Measurements from ENCODE around the gene DCLK2. TPM values are rescaled to one million over a fixed set of nuclear protein-coding genes. Genes with fewer than 3 reads are reported as not detected.
A peak's percentile ranks its signal among the peaks of the same experiment; 100 is the strongest.

The DCLK2 gene
- total RNA-seq, 1 experiment from 2014 or later, result 2.7 TPM

DNA sequence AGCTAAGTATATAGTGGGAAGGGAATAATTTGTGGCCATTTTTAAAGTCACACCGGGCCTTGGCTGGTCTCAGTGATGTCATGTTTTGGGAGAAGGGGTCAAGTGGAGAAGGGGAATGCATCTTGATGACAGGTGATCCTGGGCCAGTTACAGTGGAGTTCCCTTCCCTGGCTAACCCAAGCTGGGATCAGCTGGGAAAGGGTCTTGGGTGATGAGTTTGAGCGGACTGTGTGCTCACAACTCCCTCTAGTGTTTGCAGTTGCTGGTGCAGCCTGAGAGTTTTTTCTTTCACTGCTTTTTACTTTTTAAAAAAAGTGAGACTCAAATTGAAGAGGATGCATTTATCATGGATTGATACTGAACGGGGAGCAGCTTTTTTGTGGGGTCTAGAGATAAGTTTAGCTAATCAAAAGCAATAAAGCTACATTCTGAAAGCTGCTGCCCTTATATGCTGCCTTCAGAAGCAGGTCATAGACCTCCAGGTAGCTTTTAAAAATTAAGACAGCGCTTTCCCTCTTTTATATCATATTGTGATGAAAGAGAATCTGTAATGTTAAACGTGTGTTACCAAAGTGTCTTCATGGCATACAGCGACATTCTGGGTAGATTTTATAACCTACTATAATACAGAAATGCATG, 164.7 kb downstream of the DCLK2 start:
- BruUV-seq (replicated peaks), result no TSS peak
- intact Hi-C loops (cut with micrococcal nuclease), result loop anchor here (1.0 to 2.0 kb wide), 4 partner anchors 232 to 328 kb away; no protein-coding TSS in a partner anchor
- POLR2A ChIA-PET, result no interaction called here
- ATAC-seq, result peak; percentile 67
- Histone ChIP-seq H4K20me1 (ENCODE audit: insufficient read depth) (no peaks in the 10 kb centered on the region), H3K9me2 (ENCODE audit: insufficient read depth) (no peaks in the 10 kb centered on the region), H3K9me3 (ENCODE audit: control insufficient read depth in 1 of 2, insufficient read depth in 1 of 2, low read depth in 1 of 2, low read length in 2 of 2) (no peaks in the 10 kb centered on the region), H3K4me2 (ENCODE audit: low read length) (no peak overlapping the region), H3K4me3 (replicated peaks in 1 of 2; ENCODE audit: low read depth in 1 of 2, low read length in 2 of 2) (no peak overlapping the region), H3K9ac (ENCODE audit: low read length) (no peak overlapping the region), H3K36me3 (ENCODE audit: control insufficient read depth in 1 of 2, insufficient read depth in 2 of 2, low read length in 2 of 2) (no peaks in the 10 kb centered on the region), H3K79me2 (ENCODE audit: insufficient read depth, low read length) (no peaks in the 10 kb centered on the region), H3K4me1 (ENCODE audit: control insufficient read depth in 1 of 2, insufficient read depth in 2 of 2, low read length in 2 of 2) (no peaks in the 10 kb centered on the region; a peak in 1 of 4 replicates), H2AFZ (ENCODE audit: low read depth, low read length, poor library complexity, severe bottlenecking) (no peak overlapping the region), H3K27ac (ENCODE audit: low read depth, low read length) (no peak overlapping the region), H3K27me3 (ENCODE audit: insufficient read depth, low read length) (no peaks in the 10 kb centered on the region)
- RAD21 ChIA-PET (ENCODE audit: low non-redundant PET in 1 of 2, low total read pairs in 2 of 2, uncharacterized antibody in 2 of 2, unreplicated experiment in 2 of 2), result interaction anchor here in 1 of 2 experiments (1.0 kb wide), 1 partner anchor 34 kb away, joined by 4 read pairs; no protein-coding TSS in a partner anchor
- TF ChIP-seq POLR2AphosphoS5 (IDR thresholded peaks at IDR 0.05; ENCODE audit: low read depth, low read length) (no peak), EZH2phosphoT487 (IDR thresholded peaks at IDR 0.05; ENCODE audit: borderline replicate concordance) (no peak), ZNF274 (IDR thresholded peaks at IDR 0.05; ENCODE audit: low read depth, low read length) (no peak), FOSL1 (IDR thresholded peaks at IDR 0.05; ENCODE audit: low read depth) (no peak), RAD21 (IDR thresholded peaks at IDR 0.05; ENCODE audit: low read depth) (peak; percentile 90), SIN3A (IDR thresholded peaks at IDR 0.05; ENCODE audit: low read depth) (no peak), SP1 (IDR thresholded peaks at IDR 0.05; ENCODE audit: low read depth) (no peak), YY1 (IDR thresholded peaks at IDR 0.05; ENCODE audit: extremely low read depth, insufficient replicate concordance, low read depth, low read length) (no peak)
- TF ChIP-seq, protein P1, sequence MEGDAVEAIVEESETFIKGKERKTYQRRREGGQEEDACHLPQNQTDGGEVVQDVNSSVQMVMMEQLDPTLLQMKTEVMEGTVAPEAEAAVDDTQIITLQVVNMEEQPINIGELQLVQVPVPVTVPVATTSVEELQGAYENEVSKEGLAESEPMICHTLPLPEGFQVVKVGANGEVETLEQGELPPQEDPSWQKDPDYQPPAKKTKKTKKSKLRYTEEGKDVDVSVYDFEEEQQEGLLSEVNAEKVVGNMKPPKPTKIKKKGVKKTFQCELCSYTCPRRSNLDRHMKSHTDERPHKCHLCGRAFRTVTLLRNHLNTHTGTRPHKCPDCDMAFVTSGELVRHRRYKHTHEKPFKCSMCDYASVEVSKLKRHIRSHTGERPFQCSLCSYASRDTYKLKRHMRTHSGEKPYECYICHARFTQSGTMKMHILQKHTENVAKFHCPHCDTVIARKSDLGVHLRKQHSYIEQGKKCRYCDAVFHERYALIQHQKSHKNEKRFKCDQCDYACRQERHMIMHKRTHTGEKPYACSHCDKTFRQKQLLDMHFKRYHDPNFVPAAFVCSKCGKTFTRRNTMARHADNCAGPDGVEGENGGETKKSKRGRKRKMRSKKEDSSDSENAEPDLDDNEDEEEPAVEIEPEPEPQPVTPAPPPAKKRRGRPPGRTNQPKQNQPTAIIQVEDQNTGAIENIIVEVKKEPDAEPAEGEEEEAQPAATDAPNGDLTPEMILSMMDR (IDR thresholded peaks at IDR 0.05 in 2 of 3, conservative IDR thresholded peaks at IDR 0.05 in 1 of 3; ENCODE audit: borderline replicate concordance in 1 of 3, insufficient read depth in 1 of 3, low read depth in 2 of 3, low read length in 2 of 3), result peak; percentile 77 to 91 (median 85)
- TF ChIP-seq, protein P2, sequence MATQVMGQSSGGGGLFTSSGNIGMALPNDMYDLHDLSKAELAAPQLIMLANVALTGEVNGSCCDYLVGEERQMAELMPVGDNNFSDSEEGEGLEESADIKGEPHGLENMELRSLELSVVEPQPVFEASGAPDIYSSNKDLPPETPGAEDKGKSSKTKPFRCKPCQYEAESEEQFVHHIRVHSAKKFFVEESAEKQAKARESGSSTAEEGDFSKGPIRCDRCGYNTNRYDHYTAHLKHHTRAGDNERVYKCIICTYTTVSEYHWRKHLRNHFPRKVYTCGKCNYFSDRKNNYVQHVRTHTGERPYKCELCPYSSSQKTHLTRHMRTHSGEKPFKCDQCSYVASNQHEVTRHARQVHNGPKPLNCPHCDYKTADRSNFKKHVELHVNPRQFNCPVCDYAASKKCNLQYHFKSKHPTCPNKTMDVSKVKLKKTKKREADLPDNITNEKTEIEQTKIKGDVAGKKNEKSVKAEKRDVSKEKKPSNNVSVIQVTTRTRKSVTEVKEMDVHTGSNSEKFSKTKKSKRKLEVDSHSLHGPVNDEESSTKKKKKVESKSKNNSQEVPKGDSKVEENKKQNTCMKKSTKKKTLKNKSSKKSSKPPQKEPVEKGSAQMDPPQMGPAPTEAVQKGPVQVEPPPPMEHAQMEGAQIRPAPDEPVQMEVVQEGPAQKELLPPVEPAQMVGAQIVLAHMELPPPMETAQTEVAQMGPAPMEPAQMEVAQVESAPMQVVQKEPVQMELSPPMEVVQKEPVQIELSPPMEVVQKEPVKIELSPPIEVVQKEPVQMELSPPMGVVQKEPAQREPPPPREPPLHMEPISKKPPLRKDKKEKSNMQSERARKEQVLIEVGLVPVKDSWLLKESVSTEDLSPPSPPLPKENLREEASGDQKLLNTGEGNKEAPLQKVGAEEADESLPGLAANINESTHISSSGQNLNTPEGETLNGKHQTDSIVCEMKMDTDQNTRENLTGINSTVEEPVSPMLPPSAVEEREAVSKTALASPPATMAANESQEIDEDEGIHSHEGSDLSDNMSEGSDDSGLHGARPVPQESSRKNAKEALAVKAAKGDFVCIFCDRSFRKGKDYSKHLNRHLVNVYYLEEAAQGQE (IDR thresholded peaks at IDR 0.05; ENCODE audit: low read depth), result no peak
- TF ChIP-seq, protein P3, sequence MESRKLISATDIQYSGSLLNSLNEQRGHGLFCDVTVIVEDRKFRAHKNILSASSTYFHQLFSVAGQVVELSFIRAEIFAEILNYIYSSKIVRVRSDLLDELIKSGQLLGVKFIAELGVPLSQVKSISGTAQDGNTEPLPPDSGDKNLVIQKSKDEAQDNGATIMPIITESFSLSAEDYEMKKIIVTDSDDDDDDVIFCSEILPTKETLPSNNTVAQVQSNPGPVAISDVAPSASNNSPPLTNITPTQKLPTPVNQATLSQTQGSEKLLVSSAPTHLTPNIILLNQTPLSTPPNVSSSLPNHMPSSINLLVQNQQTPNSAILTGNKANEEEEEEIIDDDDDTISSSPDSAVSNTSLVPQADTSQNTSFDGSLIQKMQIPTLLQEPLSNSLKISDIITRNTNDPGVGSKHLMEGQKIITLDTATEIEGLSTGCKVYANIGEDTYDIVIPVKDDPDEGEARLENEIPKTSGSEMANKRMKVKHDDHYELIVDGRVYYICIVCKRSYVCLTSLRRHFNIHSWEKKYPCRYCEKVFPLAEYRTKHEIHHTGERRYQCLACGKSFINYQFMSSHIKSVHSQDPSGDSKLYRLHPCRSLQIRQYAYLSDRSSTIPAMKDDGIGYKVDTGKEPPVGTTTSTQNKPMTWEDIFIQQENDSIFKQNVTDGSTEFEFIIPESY (IDR thresholded peaks at IDR 0.05; ENCODE audit: extremely low read depth, insufficient replicate concordance, low read length), result no peak
- CTCF ChIA-PET, result interaction anchor here (0.7 to 1.8 kb wide), 16 partner anchors 9 to 728 kb away, joined by 3 to 14 read pairs (median 3); no protein-coding TSS in a partner anchor
- DNase-seq (ENCODE audit: low read depth, low spot score), result peak; percentile 12

Measured in HCT116 (cell line).